ENCODE measurements around the gene SAMD14.
A peak's percentile ranks its signal among the peaks of the same experiment; 100 is the strongest.

Gene SAMD14
- total RNA-seq = 0.10 to 0.75 (median 0.30) reads per million in 18 experiments

DNA sequence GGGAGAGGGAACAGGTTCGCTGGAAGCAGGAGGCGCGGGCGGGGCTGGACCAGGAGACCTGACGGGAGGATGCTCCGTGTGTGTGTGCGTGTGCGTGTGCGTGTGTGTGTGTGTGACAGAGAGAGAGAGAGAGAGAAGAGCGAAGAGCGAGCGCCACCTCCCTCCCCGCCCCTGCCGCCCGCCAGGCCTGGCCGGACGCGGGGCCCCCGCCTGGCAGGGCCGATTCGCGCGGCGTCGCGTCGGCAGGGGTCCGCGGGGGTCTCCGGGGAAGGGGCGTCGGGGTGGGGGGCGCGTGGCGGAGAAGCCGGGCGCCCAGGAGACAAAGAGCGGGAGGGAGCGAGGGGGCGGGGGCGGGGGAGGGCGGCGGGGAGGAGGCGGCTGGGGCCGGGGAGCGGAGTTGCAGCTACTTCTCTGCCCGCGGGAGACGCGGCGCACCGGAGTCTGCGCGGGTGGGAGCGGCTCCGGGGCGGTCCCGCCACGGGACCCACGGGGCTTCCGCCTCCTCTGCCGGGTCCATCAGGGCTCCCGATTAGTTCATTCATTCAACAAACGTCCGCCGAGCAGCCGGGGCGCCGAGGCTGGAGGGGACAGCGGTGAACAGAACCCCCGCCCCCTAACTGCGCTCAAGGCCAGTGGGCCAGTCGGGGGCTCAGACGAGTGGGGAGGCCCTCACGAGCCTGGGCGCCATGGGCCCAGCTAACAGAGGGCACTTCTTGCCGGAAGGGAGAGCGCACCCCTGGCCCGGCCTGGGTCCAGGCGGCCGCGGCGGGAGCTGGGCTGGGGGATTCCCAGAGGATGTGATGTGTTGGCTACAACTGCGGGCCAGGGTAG is at the start of gene SAMD14:
Gene SAMD14 (minus strand): TSS at position 433 of the 831 bp plus-strand sequence. CDS start 5,201 bp downstream, outside the sequence.
- peak; percentile 20 to 49 for DNase-seq

DNA sequence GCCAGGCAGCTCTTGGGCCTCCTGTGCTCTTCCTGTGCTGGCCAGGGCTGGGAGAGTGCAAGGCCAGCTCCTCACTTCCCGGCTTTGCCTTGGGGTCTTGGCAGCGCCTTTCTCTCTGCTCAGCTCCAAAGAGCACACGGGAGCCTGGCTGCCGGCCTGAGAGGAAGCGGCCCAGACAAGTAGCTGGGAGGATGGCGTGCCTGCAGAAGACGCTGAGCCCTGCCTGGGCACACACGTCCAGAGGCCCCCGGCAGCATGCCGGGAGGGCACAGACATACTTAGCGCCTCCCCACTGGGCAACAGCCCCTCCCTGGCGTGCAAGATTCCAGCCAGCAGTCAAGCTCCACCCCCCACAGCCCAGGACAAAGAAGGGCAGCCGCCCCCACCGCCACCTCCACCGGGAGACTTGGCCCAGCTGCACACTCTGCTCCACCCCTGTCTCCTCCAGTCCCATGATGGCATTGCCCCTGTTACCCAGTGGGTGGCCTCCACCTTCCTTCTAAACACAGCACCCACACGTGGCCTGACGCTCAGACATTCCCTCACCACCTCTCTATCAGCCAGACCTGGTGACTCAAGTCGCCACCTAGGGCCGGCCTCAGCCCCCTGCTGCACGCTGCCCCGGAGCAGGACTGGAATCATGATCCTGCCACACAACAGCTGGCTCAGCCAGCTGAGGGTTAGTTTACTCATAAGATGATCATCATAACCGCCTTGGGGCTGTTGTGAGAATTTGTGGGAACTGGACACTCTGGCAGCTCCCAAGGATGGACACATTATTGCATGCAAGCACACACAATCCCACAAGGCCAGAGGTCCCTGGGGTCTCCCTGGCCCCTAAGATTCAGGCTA is 48.2 kb upstream of the SAMD14 start:
- peak; percentile 67 to 82 for DNase-seq

GRCh38 chr17:50177476-50177875 is 47.5 kb upstream of the SAMD14 start:
- DNase-seq = no peak

DNA sequence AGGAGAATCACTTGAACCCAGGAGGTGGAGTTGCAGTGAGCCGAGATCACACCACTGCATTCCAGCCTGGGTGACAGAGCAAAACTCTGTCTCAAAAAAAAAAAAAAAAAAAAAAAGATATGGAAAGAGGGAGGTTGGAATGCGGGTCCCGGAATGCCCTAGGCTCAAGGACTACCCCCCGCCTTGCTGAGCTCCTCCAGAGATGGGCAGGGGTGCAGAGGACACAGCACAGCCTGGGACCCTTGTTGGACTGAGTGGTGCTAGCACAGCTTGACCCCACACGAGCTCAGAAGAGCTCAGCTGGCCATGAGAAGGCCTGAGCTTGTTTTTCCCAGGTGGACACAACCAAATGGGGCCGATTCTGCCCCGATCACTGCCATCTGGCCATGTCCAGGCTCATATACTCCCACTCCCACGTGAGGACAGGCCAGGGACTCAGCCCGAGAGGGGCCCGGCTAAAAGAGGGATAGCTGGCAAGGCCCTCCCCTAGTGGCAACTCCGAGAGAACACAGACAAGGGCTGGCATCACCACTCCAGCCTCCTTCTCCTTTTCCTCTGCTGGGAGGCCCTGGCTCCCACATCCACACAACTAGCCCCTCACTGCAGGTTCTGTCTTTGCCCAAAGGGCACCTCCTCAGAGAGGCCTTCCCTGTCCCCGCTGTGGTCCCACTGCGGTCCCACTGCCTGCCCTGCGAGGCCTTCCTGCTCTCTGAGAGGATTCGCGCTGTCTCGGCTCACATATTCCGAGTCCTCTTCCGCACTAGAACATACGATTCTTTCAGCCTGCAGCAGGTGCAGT is 46.8 kb upstream of the SAMD14 start:
- DNase-seq = no peak

GRCh38 chr17:50175035-50175807 is 45.3 kb upstream of the SAMD14 start:
- DNase-seq = no peak

- no peak for DNase-seq
Observed at GRCh38 chr17:50174444-50174843, 44.5 kb upstream of the SAMD14 start.

DNA sequence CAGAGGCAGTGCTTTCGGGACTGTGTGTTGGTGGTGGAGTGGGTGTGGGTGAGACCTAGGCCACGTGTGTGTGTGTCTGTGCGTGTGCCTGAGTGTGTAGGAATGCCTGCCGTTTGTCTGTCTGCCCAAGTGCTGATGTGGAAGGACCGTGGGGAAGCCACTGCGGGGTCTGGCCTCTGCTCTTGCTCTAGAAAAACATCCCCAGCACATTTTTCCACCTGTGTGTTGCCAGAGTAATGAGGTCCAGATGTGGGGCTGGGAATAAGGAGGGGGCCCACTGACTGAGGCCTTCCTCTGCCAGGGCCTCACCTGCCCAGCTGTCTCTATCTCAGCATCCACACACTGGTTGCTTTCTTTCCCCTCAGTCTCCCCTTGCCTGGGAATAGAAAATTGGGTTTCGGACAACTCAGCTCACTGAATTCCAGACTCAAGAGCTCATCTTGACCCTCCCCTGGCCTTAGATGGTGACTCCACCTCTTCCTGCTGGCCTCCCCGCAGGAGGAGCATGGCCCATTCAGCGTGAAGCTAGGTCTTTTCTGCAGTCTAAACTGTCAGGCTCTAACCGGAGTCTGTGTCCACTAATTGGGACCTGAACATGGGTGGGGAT is 43.5 kb upstream of the SAMD14 start:
- DNase-seq = no peak

DNA sequence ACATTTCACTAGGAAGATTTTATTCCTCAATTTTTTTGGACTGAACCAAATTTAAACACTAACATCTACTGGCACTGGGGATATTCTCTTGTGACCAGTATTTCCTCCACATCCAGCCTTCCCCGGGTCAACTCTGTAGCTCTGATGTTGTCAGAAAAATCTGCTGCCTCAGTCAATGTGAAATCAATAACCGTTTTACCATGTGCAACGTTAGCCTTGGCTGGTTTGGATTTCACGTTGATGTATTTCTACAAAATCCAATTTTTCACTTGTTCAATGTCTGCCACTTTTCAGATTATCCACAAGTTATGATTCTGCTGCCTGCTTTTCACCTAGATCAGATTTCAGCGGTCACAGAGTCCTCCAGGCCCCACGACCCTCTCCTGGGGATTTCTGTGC is 43.0 kb upstream of the SAMD14 start:
- DNase-seq = no peak

GRCh38 chr17:50172130-50172529 is 42.2 kb upstream of the SAMD14 start:
- no peak for DNase-seq

DNA sequence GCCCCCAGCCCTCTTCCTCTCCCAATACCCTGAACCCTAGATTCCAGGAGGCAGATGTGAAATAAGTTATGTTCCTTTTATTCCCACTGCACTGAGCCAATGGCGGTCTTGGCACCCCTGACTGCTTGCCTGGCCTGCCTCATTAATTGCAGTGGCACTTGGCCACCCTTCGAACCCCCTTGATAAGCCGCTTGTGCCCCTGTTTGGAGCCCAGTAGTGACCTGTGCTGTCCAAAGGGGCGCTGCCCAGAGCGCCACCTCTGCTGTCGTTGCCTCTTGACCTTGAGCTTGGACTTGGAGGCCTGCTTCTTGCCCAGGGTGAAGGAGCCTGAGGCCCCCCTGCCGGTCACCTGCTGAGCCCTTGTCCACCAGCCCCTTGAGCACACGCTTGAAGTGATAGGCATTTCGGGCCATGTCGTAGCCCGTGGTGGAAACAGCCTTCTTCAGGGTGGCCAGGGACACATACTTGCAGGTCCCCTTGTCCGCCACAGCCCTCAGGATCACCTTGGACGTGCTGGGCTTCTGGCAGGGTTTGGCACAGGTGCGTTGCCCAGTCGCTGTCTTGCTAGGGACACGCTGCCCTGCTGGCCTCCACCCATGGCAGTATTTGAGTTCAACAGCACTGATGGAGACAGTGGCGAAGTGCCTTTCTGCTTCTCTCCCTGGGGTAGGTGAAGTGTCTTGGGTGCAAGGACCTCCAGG is 41.6 kb upstream of the SAMD14 start:
- DNase-seq = no peak

- DNase-seq = no peak
Observed at GRCh38 chr17:50170662-50171370, 40.9 kb upstream of the SAMD14 start.

- no peak for DNase-seq
Observed at GRCh38 chr17:50169881-50170459, 40.0 kb upstream of the SAMD14 start.

- peak; percentile 61 to 65 for DNase-seq
Observed at GRCh38 chr17:50169121-50169764, 39.3 kb upstream of the SAMD14 start.

DNA sequence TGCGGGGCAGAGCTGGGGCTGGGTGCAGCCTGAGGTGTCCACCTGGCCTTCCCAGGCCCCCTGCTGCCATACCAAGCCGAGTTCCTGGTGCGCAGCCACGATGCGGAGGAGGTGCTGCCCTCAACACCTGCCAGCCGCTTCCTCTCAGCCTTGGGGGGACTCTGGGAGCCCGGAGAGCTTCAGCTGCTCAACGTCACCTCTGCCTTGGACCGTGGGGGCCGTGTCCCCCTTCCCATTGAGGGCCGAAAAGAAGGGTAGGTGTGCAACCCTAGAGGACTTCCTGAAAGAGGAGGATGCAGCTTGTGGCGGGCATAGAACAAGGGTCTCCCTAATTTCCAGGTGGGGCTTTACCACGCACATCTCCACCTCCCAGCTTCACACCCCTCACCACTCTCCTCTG is 38.4 kb upstream of the SAMD14 start:
- no peak for DNase-seq

- DNase-seq = no peak
Observed at GRCh38 chr17:50167371-50167770, 37.4 kb upstream of the SAMD14 start.

- DNase-seq = no peak
Observed at GRCh38 chr17:50166518-50167181, 36.7 kb upstream of the SAMD14 start.

GRCh38 chr17:50165867-50166517 is 36.0 kb upstream of the SAMD14 start, which contains the start of gene SGCA:
Gene SGCA, plus strand, starts transcription at chr17:50166005. Its CDS starts 36 bp downstream, at chr17:50166041.
- DNase-seq = no peak

- no peak for DNase-seq
Observed at GRCh38 chr17:50165466-50165865, 35.5 kb upstream of the SAMD14 start.

Data from inflammatory macrophage (primary cell).